Osteoblast (primary cell): ENCODE measurements around the gene TMEM161A. TPM values are rescaled to one million over a fixed set of nuclear protein-coding genes. Genes with fewer than 3 reads are reported as not detected.
"Not testable (repeated sequence)": the region's sequence is repeated elsewhere in the genome, so short reads cannot be mapped to it uniquely, and the experiment has no call there.

ENCODE experiments used
- DNase-seq: peaks from one replicate; pipeline ENCODE4 v3.0.0; 2011; ENCODE audit warnings: low spot score, mixed read lengths; ENCODE audit not compliant: insufficient read length; ENCODE audit errors: missing footprints
- H2AFZ ChIP-seq: 2 replicates; pipeline ENCODE4 v1.6.0; 2011; ENCODE audit warnings: mild to moderate bottlenecking, low read length
- H3K27ac ChIP-seq: 2 replicates; pipeline ENCODE4 v1.5.1; 2011; ENCODE audit warnings: mild to moderate bottlenecking, low read depth, low read length, moderate library complexity
- H3K27me3 ChIP-seq: 2 replicates; pipeline ENCODE4 v1.6.0; 2012; ENCODE audit warnings: mild to moderate bottlenecking, control low read depth, inconsistent platforms, low read length, moderate library complexity; ENCODE audit not compliant: insufficient read depth
- H3K36me3 ChIP-seq: 2 replicates; pipeline ENCODE4 v1.5.1; 2011; ENCODE audit warnings: mild to moderate bottlenecking, low read length, control low read depth, moderate library complexity; ENCODE audit not compliant: insufficient read depth
- H3K4me1 ChIP-seq: 2 replicates; pipeline ENCODE4 v1.5.1; 2011; ENCODE audit warnings: mild to moderate bottlenecking, low read length, control low read depth, moderate library complexity; ENCODE audit not compliant: insufficient read depth
- H3K4me2 ChIP-seq: 2 replicates; pipeline ENCODE4 v1.6.0; 2011; ENCODE audit warnings: mild to moderate bottlenecking, low read length; ENCODE audit not compliant: insufficient read depth
- H3K4me3 ChIP-seq: fragments of 200-600 bp; sonication (generic); 3 replicates; pipeline ENCODE4 v1.5.1; 2012; ENCODE audit warnings: mild to moderate bottlenecking, low read length, inconsistent platforms; ENCODE audit not compliant: insufficient read depth
- H3K79me2 ChIP-seq: 2 replicates; pipeline ENCODE4 v1.6.0; 2012; ENCODE audit warnings: mild to moderate bottlenecking, low read length, control low read depth, inconsistent platforms; ENCODE audit not compliant: insufficient read depth
- H3K9me3 ChIP-seq: 2 replicates; pipeline ENCODE4 v1.5.1; 2011; ENCODE audit warnings: low read depth, low read length, control low read depth
- H4K20me1 ChIP-seq: 2 replicates; pipeline ENCODE4 v1.6.0; 2012; ENCODE audit warnings: mild to moderate bottlenecking, low read length, control low read depth; ENCODE audit not compliant: insufficient read depth
- CTCF ChIP-seq: IDR thresholded peaks from 2 replicates; pipeline ENCODE4 v1.5.1; 2011; ENCODE audit warnings: mild to moderate bottlenecking, low read depth, low read length, moderate library complexity; ENCODE audit errors: extremely low read depth
- total RNA-seq: library from RNA; depleted of rRNA; stranded (reverse); fragments of >200 nt; gene quantifications from 2 replicates; pipeline ENCODE4 v1.2.3, GENCODE V29; 2012

TMEM161A gene
- total RNA-seq, 1 donor, result 13.8 TPM

GRCh38 chr19:19139876-19140229 lies 1.6 kb upstream of the TMEM161A start:
- peak; percentile 3 for TF ChIP-seq CTCF
- peaks cover 13% of the 10 kb centered on the region for H3K79me2 ChIP-seq
- no peak overlapping the region for H2AFZ ChIP-seq

GRCh38 chr19:19137556-19138108 lies 646 bp downstream of the TMEM161A start:
- Histone ChIP-seq H3K27me3 (no peaks in the 10 kb centered on the region), H3K9me3 (no peaks in the 10 kb centered on the region), H3K27ac (peak overlapping the region; percentile 90), H2AFZ (peak overlapping the region; percentile 100), H3K4me3 (peak overlapping the region; percentile 99), H3K36me3 (no peaks in the 10 kb centered on the region), H3K79me2 (peaks cover 13% of the 10 kb centered on the region), H3K4me2 (peak overlapping the region; percentile 99), H3K4me1 (peaks cover 8% of the 10 kb centered on the region), H4K20me1 (no peaks in the 10 kb centered on the region)
- peak; percentile 41 for DNase-seq
- no peak for TF ChIP-seq CTCF

More at GRCh38 chr19:19139876-19140229, 1.6 kb upstream of the TMEM161A start:
- H3K4me1 ChIP-seq, result peaks cover 8% of the 10 kb centered on the region
- no peak overlapping the region for H3K27ac ChIP-seq
- no peaks in the 10 kb centered on the region for H4K20me1 ChIP-seq
- H3K9me3 ChIP-seq, result no peaks in the 10 kb centered on the region
- no peaks in the 10 kb centered on the region for H3K36me3 ChIP-seq
- DNase-seq, result no peak
- no peak overlapping the region for H3K4me2 ChIP-seq
- H3K4me3 ChIP-seq, result no peak overlapping the region
- no peaks in the 10 kb centered on the region for H3K27me3 ChIP-seq

GRCh38 chr19:19135713-19136112 lies 2.6 kb downstream of the TMEM161A start:
- not testable (repeated sequence) for H4K20me1 ChIP-seq, H2AFZ ChIP-seq, DNase-seq, H3K27me3 ChIP-seq, H3K27ac ChIP-seq, H3K4me3 ChIP-seq, H3K4me2 ChIP-seq, H3K4me1 ChIP-seq, H3K9me3 ChIP-seq, H3K36me3 ChIP-seq
- H3K79me2 ChIP-seq, result peaks cover 13% of the 10 kb centered on the region

GRCh38 chr19:19134687-19135158 lies 3.6 kb downstream of the TMEM161A start:
- no peak for DNase-seq
- H3K27me3 ChIP-seq, result no peaks in the 10 kb centered on the region
- no peak overlapping the region for H3K4me2 ChIP-seq
- H3K4me3 ChIP-seq, result no peak overlapping the region
- no peaks in the 10 kb centered on the region for H3K36me3 ChIP-seq
- H2AFZ ChIP-seq, result no peak overlapping the region
- no peaks in the 10 kb centered on the region for H4K20me1 ChIP-seq
- peaks cover 3% of the 10 kb centered on the region for H3K9me3 ChIP-seq
- peaks cover 8% of the 10 kb centered on the region for H3K4me1 ChIP-seq
- peaks cover 13% of the 10 kb centered on the region for H3K79me2 ChIP-seq
- TF ChIP-seq CTCF, result no peak
- no peak overlapping the region for H3K27ac ChIP-seq
